Measurements from ENCODE around the gene TEX264. TPM values are rescaled to one million over a fixed set of nuclear protein-coding genes. Genes with fewer than 3 reads are reported as not detected.

Gene TEX264
- total RNA-seq, 1 donor from 2014 or later = 36.2 TPM

GRCh38 chr3:51709675-51710074, 38.6 kb downstream of the TEX264 start:
- intact Hi-C loops (cut with micrococcal nuclease) = no loop called here
- ATAC-seq (no peak), DNase-seq (no peak)

DNA sequence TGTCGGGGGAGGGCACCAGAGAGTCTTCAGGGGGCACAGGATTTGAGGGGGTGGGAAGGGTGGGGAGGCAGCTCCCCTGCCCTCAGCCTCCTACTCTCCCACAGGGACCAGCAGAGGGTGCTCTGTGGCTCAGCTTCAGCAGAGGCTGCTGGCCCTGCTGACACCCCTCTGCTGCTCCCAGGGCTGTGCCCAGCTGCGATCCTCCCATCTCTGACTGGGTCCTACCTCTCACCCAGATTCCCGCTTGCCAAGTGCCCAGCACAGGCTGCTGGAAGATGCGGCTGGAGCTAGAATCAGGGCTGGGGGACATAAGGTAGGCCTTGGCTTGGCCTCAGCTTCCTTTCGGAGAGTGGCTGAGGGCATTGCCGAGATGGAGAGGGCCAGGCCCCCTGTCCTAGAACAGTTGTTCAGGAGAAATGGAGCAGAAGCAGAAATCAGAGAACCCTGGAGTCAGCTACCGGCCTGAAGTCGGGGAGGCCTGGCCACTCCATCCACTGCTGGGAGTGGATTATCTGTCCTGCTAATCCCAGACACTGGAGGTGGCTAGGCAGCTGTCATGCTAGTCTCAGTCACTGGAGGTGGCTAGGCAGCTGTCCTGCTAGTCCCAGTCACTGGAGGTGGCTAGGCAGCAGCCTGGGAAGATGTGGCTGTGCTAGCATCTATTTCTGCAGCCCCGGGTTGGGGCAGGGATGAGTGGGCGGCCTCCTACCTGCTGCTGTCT, 39.7 kb downstream of the TEX264 start:
- intact Hi-C loops (cut with micrococcal nuclease) = no loop called here
- ATAC-seq (no peak), DNase-seq (no peak)

DNA sequence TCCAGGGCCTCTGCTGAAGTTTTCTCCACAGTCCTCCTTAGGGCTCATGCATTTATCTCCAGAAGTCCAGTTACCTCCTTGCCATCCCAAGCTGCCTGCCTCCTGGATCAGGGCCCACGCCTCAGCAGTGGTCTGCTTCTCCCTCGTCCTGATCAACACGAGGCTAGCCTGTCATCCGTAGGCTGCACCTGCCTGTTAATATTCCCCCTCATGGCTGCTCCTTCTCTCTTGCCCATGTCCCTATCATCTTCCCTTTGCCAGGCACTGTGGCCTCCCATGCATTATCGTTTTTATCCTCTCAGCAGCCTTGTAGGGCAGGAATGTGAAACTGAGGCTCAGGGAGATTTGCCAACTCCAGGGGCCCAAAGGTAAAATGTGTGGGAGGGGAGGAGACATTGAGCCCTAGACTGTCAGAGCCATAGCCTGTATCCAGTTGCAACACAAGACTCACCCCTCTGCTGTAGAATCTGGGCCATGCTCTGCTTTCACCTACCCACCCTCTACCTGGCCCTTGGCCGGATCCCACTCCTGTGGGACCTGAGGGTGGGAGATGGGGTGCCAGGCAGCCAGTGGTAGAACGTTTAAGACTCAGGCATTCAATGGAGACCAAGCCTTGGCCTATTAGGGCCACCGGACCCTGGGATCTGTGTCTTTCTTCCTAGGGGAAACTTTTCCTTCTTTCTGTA, 40.4 kb downstream of the TEX264 start:
- no peak for DNase-seq
- intact Hi-C loops (cut with micrococcal nuclease) = no loop called here
- ATAC-seq = no peak

GRCh38 chr3:51712038-51712420, 41.0 kb downstream of the TEX264 start:
- intact Hi-C loops (cut with micrococcal nuclease) = no loop called here
- no peak for DNase-seq
- no peak for ATAC-seq

DNA sequence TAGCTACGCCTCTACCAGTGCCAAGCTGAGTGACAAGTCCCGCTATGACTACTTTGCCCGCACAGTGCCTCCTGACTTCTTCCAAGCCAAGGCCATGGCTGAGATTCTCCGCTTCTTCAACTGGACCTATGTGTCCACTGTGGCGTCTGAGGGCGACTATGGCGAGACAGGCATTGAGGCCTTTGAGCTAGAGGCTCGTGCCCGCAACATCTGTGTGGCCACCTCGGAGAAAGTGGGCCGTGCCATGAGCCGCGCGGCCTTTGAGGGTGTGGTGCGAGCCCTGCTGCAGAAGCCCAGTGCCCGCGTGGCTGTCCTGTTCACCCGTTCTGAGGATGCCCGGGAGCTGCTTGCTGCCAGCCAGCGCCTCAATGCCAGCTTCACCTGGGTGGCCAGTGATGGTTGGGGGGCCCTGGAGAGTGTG, 41.5 kb downstream of the TEX264 start:
- no peak for DNase-seq
- no peak for ATAC-seq
- intact Hi-C loops (cut with micrococcal nuclease) = no loop called here

- DNase-seq (no peak), ATAC-seq (no peak)
- intact Hi-C loops (cut with micrococcal nuclease) = no loop called here
These were observed 41.9 kb downstream of the TEX264 start for GRCh38 chr3:51712963-51713362.

DNA sequence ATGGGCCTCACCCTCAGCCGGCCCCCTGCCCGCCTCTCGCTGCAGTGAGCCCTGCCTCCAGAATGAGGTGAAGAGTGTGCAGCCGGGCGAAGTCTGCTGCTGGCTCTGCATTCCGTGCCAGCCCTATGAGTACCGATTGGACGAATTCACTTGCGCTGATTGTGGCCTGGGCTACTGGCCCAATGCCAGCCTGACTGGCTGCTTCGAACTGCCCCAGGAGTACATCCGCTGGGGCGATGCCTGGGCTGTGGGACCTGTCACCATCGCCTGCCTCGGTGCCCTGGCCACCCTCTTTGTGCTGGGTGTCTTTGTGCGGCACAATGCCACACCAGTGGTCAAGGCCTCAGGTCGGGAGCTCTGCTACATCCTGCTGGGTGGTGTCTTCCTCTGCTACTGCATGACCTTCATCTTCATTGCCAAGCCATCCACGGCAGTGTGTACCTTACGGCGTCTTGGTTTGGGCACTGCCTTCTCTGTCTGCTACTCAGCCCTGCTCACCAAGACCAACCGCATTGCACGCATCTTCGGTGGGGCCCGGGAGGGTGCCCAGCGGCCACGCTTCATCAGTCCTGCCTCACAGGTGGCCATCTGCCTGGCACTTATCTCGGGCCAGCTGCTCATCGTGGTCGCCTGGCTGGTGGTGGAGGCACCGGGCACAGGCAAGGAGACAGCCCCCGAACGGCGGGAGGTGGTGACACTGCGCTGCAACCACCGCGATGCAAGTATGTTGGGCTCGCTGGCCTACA, 44.4 kb downstream of the TEX264 start:
- DNase-seq (no peak), ATAC-seq (no peak)
- intact Hi-C loops (cut with micrococcal nuclease) = no loop called here

- no peak for DNase-seq
- intact Hi-C loops (cut with micrococcal nuclease) = no loop called here
- no peak for ATAC-seq
These were observed 44.9 kb downstream of the TEX264 start for GRCh38 chr3:51715977-51716294.

GRCh38 chr3:51716805-51717204, 45.8 kb downstream of the TEX264 start:
- intact Hi-C loops (cut with micrococcal nuclease) = no loop called here
- ATAC-seq = no peak

GRCh38 chr3:51717446-51717845, 46.4 kb downstream of the TEX264 start:
- DNase-seq = no peak
- intact Hi-C loops (cut with micrococcal nuclease) = no loop called here
- ATAC-seq = no peak

More at GRCh38 chr3:51716805-51717204, 45.8 kb downstream of the TEX264 start:
- DNase-seq = no peak

DNA sequence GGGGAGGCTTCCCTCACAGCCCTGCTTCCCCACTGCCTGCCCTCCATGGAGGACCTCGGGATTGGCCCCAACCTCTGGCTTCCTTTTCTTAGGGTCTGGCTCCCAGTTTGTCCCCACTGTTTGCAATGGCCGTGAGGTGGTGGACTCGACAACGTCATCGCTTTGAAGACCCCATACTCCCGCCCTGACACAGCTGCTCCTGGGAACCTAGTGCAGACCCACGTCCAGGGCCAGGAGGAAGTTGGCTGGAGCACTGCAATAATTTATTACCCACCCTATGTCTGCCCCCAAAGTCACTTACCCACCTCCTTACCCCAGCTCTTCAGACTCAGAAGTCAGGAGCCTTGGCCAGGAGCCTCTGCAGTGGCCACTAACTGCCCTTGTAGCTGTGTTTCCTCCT, 46.9 kb downstream of the TEX264 start:
- DNase-seq (no peak), ATAC-seq (no peak)
- intact Hi-C loops (cut with micrococcal nuclease) = no loop called here

GRCh38 chr3:51718547-51719409, 47.7 kb downstream of the TEX264 start:
- intact Hi-C loops (cut with micrococcal nuclease) = no loop called here
- ATAC-seq (peak; percentile 88), DNase-seq (peak; percentile 76)

- intact Hi-C loops (cut with micrococcal nuclease) = no loop called here
- DNase-seq (no peak), ATAC-seq (no peak)
These were observed 48.5 kb downstream of the TEX264 start for GRCh38 chr3:51719410-51720025.

DNA sequence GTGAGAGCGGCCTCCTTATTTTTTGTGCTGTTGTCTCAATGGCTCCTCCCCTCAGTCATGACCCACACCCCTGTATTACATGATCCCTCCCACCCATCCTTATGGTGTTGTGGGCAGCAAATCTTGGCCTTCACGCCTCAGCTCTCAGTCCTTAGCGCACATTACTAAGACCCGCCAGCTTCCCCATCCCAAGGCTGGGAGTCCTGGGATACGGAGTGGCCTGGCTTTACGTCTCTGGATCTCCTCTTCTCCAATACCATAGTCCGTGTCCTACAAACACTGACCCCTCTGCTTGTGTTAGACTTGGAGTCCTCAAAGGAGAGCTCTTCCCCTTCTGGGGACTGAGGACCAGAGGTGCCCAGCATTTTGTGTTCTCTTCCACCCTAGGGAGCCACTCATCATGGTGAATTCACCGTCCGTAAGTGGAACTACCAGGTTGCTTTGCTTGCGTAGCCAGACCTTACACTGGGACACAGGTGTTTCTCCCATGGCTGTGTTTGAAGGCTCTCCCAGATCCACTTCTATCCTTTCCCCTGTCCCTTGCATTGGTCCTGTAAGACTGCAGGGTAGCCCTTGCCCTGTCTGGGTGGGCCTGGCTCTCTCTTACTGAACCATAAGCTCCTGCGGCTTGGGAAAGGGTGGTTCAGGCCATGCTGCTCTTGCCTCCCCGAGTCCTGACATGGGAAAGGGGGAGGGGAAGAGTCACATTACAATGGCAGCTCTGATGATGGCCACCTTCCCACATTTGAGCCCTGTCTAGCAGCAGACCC, 49.4 kb downstream of the TEX264 start:
- no peak for ATAC-seq
- intact Hi-C loops (cut with micrococcal nuclease) = no loop called here

GRCh38 chr3:51721062-51721745, 50.2 kb downstream of the TEX264 start:
- DNase-seq = no peak
- no peak for ATAC-seq
- intact Hi-C loops (cut with micrococcal nuclease) = no loop called here

More for the DNA sequence above, 49.4 kb downstream of the TEX264 start:
- DNase-seq = no peak

DNA sequence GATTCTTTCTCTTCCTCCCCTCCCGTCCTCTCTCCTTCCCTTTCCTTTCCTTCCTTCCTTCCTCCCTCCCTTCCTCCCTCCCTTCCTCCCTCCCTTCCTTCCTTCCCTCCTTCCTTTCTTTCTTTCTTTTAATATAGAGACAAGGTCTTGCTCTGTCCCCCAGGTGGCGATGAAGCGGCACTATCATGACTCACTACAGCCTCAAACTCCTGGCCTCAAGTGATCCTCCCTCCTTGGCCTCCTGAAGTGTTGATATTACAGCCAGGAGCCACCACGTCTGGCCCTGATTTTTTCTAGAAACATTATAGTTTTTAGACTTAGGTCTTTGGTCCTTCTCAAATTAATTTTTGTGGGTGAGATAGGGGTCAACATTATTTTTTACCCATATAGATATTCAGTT, 51.3 kb downstream of the TEX264 start:
- ATAC-seq (no peak), DNase-seq (no peak)
- intact Hi-C loops (cut with micrococcal nuclease) = no loop called here

GRCh38 chr3:51727500-51727899, 56.4 kb downstream of the TEX264 start:
- no peak for DNase-seq
- intact Hi-C loops (cut with micrococcal nuclease) = no loop called here
- ATAC-seq = no peak

All from left ventricle myocardium superior (tissue), 1 donor.